Stomach (tissue), 4 donors: ENCODE results near the gene FXYD2.

ENCODE experiments used
- EP300 ChIP-seq: sonication (generic); formaldehyde crosslinking; IDR thresholded peaks from one replicate; pipeline ENCODE4 v1.6.1; 2017; ENCODE audit warnings: antibody characterized with exemption
- POLR2A ChIP-seq, 4 donors: fragments of 450-650 bp; IDR thresholded peaks; one replicate each; pipeline ENCODE4 v1.6.1; 2016; ENCODE audit warnings: antibody characterized with exemption in 4 of 4, control low read depth in 2 of 4, mild to moderate bottlenecking in 1 of 4, moderate library complexity in 1 of 4
- POLR2AphosphoS5 ChIP-seq, 3 donors: sonication (generic); formaldehyde crosslinking; IDR thresholded peaks; one replicate each; pipeline ENCODE4 v1.6.1; 2016; ENCODE audit warnings: antibody characterized with exemption in 3 of 3
- TF ChIP-seq, protein P1 (sequence below), 7 experiments: fragments of 450-650 bp in 4 of 7; fragments of 200-600 bp in 3 of 7; sonication (generic) in 3 of 7; IDR thresholded peaks; one replicate each; pipeline ENCODE4 v1.5.1; 2016 to 2019; ENCODE audit warnings: antibody characterized with exemption in 7 of 7, control low read depth in 2 of 7, mild to moderate bottlenecking in 1 of 7

DNA sequence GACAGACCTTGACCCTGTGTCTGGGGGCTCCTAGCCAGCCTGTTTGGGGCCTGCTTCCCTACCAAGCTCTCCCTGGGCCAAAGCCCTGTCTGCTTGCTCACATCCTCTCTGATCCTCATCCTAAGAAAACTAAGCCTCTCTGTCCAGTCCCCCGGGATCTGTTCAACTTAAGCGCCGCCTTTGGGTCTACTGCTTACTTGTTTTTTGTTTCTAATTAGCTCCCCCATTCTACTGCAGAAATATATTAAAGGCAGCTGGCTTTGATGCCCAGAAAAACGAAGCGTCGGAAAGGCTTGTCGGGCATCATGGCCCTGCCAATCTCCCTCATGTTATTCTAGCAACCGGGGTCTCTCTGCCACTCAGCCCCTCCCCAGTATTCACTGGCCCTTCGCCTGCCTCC is 31.0 kb downstream of the FXYD2 start:
- TF ChIP-seq EP300 (no peak), POLR2A (IDR thresholded peaks at IDR 0.05) (no peak), POLR2AphosphoS5 (IDR thresholded peaks at IDR 0.05) (no peak)
- TF ChIP-seq, protein P1, sequence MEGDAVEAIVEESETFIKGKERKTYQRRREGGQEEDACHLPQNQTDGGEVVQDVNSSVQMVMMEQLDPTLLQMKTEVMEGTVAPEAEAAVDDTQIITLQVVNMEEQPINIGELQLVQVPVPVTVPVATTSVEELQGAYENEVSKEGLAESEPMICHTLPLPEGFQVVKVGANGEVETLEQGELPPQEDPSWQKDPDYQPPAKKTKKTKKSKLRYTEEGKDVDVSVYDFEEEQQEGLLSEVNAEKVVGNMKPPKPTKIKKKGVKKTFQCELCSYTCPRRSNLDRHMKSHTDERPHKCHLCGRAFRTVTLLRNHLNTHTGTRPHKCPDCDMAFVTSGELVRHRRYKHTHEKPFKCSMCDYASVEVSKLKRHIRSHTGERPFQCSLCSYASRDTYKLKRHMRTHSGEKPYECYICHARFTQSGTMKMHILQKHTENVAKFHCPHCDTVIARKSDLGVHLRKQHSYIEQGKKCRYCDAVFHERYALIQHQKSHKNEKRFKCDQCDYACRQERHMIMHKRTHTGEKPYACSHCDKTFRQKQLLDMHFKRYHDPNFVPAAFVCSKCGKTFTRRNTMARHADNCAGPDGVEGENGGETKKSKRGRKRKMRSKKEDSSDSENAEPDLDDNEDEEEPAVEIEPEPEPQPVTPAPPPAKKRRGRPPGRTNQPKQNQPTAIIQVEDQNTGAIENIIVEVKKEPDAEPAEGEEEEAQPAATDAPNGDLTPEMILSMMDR (IDR thresholded peaks at IDR 0.05): no peak
